A673 (cell line): Measurements from ENCODE around the gene RSBN1.
A peak's percentile ranks its signal among the peaks of the same experiment; 100 is the strongest.

Source experiments
- EZH2 ChIP-seq: fragments of 200-600 bp; sonication (generic); IDR thresholded peaks from 2 replicates; pipeline ENCODE4 v1.6.1; 2017; ENCODE audit warnings: borderline replicate concordance, low read depth, mild to moderate bottlenecking, mixed read lengths, antibody characterized with exemption, low read length; ENCODE audit not compliant: poor library complexity, severe bottlenecking
- TF ChIP-seq, protein P1 (sequence below): fragments of 300-800, 200-600 bp; sonication (generic); conservative IDR thresholded peaks from 2 replicates; pipeline ENCODE4 v1.5.1; 2017; ENCODE audit warnings: low read depth, mild to moderate bottlenecking, antibody characterized with exemption, low read length, moderate library complexity, mixed read lengths

DNA sequence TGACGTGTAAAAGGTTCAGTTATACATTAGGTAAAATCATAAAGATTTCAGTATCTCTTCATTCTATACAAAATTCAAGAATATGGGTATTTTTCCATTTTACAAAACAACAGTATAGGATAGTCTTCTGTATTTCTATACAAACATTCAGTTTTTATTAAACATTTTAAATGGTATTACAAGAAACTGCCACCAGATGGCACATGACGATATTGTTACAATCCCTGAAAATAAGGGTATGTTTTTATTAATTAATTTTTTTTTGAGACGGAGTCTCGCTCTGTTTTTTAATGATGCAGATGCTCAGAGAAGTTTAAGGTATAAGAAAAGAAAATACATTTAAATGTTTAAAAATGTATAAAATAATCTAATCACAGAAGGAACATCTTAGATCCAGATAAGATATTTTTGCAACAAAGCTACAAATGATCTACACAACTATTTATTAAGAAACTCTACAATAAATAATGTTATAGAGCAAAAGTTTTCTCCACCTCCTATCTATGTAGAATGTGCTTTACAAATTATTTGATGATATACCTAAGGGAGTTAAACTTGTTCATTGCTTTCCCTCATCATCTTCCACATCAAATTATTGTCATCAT is 23.5 kb upstream of the RSBN1 start:
- TF ChIP-seq, protein P1, sequence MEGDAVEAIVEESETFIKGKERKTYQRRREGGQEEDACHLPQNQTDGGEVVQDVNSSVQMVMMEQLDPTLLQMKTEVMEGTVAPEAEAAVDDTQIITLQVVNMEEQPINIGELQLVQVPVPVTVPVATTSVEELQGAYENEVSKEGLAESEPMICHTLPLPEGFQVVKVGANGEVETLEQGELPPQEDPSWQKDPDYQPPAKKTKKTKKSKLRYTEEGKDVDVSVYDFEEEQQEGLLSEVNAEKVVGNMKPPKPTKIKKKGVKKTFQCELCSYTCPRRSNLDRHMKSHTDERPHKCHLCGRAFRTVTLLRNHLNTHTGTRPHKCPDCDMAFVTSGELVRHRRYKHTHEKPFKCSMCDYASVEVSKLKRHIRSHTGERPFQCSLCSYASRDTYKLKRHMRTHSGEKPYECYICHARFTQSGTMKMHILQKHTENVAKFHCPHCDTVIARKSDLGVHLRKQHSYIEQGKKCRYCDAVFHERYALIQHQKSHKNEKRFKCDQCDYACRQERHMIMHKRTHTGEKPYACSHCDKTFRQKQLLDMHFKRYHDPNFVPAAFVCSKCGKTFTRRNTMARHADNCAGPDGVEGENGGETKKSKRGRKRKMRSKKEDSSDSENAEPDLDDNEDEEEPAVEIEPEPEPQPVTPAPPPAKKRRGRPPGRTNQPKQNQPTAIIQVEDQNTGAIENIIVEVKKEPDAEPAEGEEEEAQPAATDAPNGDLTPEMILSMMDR: peak; percentile 72
- TF ChIP-seq EZH2: no peak
